NB4 (cell line): ENCODE data around the gene MCM7.

Experiments used
- DNase-seq: peaks from one replicate; pipeline ENCODE4 v3.0.0; 2010; ENCODE audit warnings: low read depth
- H3K4me3 ChIP-seq: one replicate; pipeline ENCODE4 v1.5.1; 2011; ENCODE audit warnings: mild to moderate bottlenecking, low read depth, low read length, moderate library complexity
- MYC ChIP-seq: IDR thresholded peaks from 2 replicates; pipeline ENCODE4 v1.6.1; 2011; ENCODE audit warnings: low read depth, low read length
- POLR2A ChIP-seq: IDR thresholded peaks from 2 replicates; pipeline ENCODE4 v1.6.1; 2011; ENCODE audit warnings: mild to moderate bottlenecking; ENCODE audit not compliant: insufficient read length; ENCODE audit errors: extremely low read depth
- TF ChIP-seq, protein P1 (sequence below): IDR thresholded peaks from 2 replicates; pipeline ENCODE4 v1.6.1; 2011; ENCODE audit warnings: low read depth, low read length
- TF ChIP-seq, protein P2 (sequence below): IDR thresholded peaks from one replicate; pipeline ENCODE4 v1.5.1; 2012; ENCODE audit warnings: low read depth, low read length

Gene MCM7

DNA sequence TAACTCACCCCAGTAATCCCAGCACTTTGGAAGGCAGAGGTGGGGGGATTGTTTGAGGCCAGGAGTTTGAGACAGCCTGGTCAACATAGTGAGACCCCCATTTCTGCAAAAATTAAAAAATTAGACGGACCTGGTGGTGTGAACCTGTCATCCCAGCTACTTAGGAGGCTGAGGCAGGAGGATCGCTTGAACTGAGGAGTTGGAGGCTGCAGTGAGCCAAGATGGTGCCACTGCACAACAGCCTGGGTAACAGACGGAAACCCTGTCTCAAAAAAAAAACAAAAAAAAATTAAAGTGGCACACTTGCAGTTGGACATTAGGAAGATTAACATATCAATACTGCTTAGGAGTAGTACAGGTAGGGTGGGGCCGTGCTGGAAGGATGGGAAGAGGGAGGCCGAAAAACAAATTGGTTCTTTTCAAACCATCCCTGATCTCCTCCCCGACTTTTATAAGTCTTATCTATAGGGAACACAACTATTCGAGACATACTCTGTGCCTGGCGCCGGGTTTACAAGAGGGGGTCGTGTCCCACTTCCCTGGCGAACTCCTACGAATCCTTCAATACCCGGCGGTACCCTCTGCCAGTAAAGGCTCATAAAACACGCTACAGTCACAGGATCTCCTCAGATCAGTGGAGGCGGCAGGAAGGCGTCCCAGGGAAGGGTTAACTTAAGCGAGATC is 17.3 kb upstream of the MCM7 start:
- DNase-seq: no peak
- no peak for TF ChIP-seq POLR2A
- TF ChIP-seq, protein P1, sequence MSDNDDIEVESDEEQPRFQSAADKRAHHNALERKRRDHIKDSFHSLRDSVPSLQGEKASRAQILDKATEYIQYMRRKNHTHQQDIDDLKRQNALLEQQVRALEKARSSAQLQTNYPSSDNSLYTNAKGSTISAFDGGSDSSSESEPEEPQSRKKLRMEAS: no peak
- TF ChIP-seq, protein P2, sequence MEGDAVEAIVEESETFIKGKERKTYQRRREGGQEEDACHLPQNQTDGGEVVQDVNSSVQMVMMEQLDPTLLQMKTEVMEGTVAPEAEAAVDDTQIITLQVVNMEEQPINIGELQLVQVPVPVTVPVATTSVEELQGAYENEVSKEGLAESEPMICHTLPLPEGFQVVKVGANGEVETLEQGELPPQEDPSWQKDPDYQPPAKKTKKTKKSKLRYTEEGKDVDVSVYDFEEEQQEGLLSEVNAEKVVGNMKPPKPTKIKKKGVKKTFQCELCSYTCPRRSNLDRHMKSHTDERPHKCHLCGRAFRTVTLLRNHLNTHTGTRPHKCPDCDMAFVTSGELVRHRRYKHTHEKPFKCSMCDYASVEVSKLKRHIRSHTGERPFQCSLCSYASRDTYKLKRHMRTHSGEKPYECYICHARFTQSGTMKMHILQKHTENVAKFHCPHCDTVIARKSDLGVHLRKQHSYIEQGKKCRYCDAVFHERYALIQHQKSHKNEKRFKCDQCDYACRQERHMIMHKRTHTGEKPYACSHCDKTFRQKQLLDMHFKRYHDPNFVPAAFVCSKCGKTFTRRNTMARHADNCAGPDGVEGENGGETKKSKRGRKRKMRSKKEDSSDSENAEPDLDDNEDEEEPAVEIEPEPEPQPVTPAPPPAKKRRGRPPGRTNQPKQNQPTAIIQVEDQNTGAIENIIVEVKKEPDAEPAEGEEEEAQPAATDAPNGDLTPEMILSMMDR: no peak
- TF ChIP-seq MYC: no peak
- H3K4me3 ChIP-seq: peak overlapping the region; percentile 99

DNA sequence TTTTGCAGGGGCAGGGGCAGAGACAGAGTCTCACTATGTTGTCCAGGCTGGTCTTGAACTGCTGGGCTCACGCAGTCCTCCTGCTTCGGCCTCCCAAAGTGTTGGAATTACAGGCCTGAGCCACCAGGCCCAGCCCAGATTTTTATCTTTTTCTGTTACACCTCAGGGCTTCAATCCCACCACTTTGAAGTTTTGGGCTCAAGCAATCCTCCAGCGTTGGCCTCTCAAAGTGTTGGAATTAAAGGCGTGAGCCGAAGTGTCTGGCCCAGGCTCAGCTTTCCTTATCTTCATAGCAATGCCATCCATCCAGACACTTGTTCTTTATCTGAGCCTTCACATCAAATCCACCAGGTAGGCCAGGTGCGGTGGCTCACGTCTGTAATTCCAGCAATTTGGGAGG is 13.8 kb upstream of the MCM7 start:
- TF ChIP-seq, protein P1: no peak
- TF ChIP-seq, protein P2: no peak
- TF ChIP-seq POLR2A (no peak), MYC (no peak)
- H3K4me3 ChIP-seq: no peak overlapping the region
- no peak for DNase-seq

DNA sequence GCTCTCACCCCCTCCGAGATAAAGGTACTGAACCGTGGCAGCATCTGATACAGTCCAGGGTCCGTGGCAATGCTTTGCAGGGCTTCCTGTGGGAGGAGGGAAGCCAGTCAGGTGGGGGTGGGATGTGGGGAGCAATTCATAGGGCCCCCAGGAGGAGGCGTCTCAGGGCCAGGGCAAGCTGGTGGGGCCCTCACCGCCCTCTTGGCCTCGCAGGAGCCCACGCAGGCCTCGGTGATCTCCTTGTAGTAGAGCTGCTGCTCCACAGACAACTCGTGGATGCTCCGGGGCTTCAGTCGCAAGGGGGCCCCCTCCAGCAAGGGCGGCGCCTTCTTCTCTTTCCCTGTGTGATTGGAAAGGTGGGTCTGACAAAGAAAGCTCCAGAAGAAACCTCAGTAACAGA is 10.7 kb upstream of the MCM7 start:
- H3K4me3 ChIP-seq: no peak overlapping the region
- TF ChIP-seq POLR2A: no peak
- no peak for TF ChIP-seq MYC
- TF ChIP-seq, protein P1: no peak
- TF ChIP-seq, protein P2: no peak
- DNase-seq: no peak

DNA sequence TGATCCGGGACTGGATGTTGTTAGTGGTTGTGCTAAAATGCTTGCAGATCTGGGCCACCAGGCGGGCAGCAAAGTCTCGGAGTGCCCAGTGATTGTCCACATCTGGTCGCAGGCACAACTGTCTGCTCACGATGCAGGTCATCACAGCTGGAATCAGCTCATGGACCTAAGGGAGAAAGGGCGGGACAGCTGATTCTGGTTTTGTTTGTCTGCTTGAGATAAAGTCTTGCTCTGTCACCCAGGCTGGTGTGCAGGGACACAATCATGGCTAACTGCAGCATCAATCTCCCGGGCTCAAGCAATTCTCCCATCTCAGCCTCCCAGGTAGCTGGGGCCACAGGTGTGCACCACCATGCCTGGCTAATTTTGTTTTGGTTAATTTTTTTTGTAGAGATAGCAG is 10.0 kb upstream of the MCM7 start:
- H3K4me3 ChIP-seq: no peak overlapping the region
- no peak for DNase-seq
- TF ChIP-seq, protein P2: no peak
- no peak for TF ChIP-seq MYC

DNA sequence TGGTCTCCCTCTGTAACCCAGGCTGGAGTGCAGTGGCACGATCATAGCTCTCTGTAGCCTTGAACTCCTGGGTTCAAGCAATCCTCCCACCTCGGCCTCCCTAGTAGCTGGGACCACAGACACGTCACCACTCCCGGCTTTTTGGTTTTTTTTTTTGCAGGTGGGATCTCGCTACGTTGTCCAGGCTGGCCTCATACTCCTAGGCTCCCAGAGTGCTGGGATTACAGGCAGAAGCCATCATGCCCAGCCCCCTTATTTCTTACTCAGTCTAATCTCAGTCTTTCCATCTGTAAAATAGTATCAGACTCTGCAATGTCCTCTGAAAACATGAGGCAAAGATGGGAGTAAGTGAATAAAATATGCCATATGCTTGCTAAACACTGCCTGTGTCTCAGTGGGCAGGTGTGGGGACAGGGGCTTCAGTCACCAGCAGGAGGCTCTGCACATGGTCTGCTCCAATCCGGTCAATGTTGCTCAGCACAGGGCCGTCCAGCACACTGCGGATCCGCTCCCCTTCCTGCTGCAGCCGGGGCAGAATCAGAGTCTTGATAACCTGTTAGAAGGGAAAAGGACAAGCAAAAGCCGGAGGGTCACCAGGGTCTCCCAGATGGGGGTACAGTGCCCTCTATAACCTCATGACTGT is 8.4 kb upstream of the MCM7 start:
- no peak overlapping the region for H3K4me3 ChIP-seq
- DNase-seq: peak; percentile 31
- TF ChIP-seq, protein P1: no peak
- TF ChIP-seq, protein P2: peak; percentile 24

DNA sequence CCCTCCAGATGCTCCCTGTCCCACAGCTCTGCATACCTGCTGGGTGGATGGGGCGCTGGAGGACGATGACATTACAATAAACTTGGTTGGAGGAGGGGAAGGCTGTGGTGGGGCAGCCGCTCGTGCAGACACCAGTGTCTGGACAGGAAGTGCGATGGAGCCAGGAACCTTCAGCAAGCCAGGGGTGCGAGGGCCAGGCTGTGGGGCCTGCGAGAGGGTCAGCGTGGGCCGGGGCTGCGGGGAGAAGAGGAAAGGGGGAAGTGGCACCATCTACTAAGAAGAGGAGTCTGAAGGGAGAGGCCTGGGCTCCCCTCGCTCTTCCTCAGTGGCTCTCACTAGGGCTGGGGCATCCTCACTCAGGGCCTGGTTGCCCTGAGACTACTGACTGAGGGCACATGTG is 6.7 kb upstream of the MCM7 start:
- TF ChIP-seq POLR2A: no peak
- TF ChIP-seq, protein P2: no peak
- H3K4me3 ChIP-seq: no peak overlapping the region
- DNase-seq: no peak
